ENCODE results near the gene TBC1D9.

The TBC1D9 gene

DNA sequence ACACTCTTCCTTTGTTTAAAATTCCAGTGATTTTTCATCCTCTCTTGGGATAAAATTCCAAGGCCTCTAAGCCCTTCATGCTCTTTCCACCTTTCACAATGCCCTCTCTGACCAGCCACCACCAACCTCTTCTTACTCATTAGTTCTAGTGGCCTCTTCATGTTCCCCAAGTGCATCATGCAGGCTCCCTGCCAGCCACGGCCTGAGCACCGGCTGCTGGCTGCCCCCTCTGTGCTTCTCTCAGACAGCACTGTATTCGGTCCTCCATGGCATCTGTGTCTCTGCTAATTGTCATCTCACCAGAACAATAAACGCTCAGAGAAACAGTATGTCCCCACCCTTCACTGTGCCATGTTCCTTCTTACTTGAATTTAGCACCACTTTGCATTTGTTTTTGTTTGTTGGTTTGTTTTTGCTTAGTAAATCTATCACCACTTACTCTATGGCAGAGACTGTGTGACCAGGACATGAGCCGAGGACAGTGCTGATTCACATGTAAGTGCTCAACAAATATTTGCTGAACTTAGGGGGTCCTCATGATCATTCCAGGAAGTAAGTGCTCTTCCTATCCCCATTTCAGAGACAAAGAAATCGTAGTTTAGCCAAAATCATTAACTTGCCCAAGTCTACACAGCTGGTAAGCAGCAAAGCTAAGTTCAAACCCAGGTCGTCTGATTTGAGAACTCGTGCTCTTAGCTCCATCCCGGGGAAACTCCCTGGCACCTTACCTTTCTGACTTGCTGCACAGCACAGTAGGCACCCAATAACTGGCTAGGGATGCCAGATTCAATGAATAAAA lies 110.4 kb downstream of the TBC1D9 start:
- DNase-seq (ENCODE audit: low spot score) = no peak

DNA sequence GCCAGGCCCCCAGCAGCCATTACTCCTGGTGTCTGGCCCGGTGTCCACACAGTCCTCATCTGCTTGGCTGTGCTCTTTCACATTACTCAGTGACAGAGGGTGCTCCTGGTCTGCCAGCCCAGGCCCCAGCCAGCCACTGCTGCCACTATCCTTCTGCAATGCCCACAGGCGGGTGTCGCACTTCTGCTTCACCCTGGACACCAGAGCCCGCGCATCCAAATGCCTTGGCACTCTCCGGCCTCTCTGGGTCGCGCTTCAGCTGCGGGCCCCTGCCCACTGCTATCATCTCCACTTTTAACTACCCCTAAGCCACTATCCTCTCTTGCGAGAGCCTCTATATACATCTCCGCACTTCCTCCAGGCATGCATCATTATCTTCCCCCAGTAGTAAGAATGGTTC lies 111.0 kb downstream of the TBC1D9 start:
- DNase-seq (ENCODE audit: low spot score) = no peak

DNA sequence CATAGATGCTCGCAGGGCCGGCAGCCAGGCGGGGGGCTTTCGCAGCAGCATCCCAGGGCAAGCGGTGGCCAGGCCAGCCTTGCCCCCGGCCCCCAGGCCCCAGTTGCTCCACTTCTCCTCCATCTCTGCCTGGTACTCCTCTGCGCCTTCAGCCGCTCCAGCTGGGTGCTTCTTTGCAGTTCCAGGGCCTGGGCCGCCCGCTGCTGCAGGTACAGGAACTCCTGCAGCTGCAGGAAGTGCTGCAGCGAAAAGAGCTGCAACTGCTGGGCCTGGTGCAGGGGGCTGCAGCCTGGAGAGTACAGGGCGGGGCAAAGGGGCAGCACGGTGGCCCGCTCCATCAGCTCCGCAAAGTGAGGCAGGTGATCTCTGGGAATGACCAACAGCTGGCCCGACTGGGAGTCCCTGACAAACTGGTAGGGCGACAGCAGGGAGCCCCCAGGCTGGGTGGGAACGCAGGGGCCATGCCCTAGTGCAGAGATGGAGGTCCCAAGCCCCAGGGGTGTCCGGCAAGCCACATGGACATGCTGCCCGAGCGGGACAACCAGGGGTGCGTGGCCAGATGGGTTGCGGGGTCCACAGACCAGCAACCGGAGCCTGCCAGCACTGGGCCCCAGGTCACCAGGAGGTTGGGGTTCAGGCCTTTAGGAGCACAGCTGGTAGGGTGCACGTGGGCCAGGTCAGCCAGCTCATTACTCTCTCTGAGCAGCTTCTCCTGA lies 111.6 kb downstream of the TBC1D9 start:
- DNase-seq (ENCODE audit: low spot score) = no peak

DNA sequence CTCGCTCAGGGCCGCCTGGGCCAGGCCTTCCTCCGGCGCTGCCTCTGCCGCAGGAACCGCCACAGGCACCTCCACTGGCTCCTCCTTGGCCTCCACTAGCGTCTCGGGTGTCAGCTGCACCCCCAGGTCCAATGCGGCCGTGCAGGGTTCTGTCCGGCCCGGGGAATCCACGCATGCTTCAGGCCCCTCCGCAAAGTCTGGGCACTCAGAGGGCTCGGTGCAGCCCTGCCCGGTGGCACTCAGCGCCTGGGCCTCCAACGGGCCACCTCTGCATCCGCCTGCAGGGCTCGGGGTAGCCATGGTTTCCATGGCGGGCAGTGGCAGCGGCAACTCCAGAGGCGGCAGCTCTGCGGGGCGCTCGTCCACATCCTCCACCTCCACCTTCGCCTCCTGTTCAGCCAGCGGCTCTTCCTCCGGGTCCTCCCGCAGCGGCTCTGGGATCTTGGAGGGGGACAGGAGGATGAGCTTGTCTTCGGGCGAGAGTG lies 112.6 kb downstream of the TBC1D9 start:
- DNase-seq (ENCODE audit: low spot score) = no peak

DNA sequence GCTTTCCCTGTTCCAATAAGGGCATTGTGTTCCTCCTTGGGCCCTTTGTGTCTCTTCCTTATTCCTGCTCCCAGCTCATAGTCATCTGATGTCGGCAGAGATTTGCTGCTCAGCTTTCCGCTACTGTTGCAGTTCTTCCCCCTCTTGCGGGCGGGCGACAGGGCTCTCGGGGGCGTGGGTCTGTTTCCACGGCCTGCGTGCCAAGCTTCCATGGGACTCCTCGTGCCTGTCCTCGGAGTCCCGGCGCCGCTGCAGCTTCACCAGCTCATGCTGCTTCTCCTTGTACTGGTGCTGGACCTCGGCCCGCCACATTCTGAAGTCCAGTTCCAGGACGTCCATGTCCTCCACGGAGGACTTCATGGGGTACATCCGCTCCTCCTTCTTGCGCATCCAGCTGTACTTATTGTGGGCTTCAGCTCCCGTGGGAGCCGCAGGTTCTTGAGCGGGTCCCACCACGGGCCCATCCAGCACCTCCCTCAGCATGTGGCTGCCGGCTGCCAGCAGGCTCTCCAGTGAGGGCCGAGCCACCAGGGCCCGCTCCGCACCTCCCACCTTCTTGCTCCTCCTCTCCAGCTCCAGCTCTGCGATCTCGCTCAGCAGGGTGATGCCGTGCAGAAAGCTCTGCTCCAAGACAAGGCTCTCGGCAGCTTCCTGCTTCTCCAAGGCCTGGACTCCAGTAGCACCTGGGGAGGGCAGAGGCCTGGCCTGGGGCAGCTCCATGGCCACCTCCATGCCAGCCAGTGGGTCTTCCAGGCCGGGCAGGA lies 113.3 kb downstream of the TBC1D9 start:
- DNase-seq (ENCODE audit: low spot score) = no peak

DNA sequence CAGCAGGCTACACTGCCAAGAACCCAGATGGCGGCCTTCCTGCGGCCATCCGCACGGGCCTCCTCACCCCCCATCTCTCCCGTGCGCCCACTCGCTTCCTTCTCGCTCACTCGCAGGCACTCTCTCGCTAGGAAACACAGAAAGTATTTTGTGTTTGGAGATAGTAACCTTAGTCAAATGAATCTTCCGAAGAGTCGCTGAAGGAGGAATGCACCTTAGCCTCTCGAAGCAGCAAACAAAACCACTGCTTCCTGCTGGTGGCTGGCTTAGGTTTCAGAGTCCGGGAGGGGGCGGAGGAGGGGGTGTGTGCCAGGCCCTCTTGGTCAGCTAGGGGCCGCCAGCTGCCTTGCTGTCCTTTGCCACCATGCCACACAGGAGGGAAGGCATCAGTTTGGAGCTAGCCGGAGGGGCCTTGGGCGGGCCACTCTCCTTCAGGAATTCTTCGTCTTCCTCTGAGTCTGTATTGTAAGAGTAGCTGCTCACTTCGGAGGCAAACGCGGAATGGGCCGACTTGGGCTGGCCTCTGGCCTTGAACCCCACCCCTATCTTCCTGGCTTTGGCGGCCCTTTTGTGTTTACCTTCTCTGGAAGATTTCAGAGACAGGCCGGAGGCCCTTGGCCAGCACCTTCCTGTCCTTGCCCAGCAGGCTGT lies 114.3 kb downstream of the TBC1D9 start:
- DNase-seq (ENCODE audit: low spot score) = no peak

DNA sequence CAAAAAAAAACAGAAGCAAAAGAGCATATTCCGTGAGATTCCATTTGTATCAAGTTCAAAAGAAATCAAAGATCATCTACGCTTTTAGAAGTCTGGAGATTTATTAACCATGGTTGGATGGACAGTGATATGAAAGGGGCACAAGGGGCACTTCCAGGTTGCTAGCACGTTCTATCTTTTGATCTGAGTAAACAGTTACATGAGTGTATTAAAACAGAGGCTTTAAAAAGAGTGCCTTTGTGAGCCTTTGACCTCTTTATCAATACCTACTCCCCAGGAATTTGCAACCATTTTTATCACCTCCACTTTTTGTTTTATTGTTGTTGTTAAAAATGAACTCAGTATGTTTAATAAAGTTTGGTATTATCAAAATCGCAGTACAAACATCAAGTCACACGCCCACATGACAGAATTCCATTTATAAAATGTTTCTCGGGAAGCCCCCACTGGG lies 115.1 kb downstream of the TBC1D9 start:
- no peak for DNase-seq (ENCODE audit: low spot score)

DNA sequence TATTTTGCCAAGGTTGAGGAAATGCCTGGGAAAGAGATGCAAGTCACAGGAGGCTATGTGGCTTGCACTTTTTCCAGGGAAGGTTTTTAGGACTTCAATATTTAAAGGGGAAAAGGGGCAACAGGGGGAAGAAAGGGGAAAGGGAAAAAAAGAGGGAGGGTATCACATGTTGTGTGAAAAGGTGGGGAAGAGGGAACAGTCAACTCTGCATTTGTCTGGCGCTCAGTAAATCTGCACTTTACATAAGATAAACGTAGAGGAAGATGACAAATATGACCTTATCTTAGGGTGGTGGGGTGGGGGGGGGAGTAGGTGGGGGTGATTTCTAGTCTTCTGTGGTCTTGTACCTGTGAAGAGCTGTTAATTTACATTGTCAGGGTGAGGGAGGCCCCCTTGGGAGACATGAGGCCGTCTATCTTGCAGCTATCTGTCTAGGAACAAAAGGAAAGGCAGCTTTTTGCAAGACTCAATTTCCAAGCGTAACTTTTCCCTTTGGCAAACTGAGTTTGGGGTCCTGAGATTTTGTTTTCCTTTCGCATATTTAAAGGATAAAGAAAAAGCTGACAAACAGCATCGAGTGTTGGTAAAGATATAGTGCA lies 115.9 kb downstream of the TBC1D9 start:
- no peak for DNase-seq (ENCODE audit: low spot score)

DNA sequence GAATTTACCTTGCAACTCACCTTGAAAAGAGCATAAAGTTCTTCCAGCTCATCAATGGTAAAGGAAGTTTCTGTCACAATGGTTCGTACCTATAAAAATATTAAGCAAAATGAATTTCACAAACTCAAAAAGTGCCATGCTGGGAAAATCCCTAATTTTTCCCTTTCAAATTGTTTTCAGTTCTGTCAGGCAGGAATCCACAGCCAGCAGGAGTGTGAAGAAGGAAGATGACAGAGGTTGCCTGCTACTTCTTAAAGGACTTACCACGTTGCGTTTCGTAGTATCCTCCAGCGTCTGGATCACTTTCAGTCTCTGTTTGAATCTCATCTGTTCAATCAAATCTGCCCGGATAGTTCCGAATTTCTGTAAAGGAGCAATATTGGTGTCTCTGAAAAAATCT lies 117.1 kb downstream of the TBC1D9 start:
- no peak for DNase-seq (ENCODE audit: low spot score)

DNA sequence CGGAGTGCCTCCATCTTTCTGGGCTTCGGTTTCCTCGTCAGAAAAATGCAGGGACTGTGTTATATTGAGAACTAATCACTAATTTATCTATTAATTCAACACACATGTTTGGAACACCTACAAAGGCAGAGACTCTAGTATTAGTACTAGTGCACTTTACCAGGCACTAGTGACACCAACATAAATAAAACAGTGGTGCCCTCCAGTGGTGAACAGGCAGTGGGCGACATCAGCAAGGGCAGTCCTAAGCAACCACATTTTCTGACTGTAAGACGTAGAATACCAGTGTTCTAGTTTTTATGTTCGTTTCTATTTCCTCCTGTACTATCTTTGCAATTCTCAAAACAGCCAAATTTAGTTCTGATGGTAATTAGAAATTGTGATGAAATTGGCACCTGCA lies 118.3 kb downstream of the TBC1D9 start:
- peak; percentile 11 for DNase-seq (ENCODE audit: low spot score)

DNA sequence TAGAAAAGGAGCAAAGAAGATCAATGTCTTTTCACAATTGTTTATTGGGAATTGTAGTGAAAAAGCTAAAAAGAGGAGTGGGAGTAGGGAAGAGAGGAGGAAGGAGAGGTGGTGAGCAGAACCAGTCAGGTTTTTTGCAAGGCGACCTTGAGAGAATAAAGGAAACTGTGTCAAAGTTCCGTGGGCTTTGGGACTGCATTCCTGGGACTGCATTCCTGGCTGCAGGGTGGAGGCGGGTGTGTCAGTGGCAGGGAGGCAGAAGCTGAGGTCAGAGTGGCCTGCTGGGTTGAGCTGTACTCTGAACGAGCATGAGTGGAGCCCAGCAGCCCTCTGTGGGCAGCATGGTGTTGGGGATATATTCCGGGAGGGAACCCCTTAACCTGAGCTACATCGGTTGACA lies 120.6 kb downstream of the TBC1D9 start:
- no peak for DNase-seq (ENCODE audit: low spot score)

DNA sequence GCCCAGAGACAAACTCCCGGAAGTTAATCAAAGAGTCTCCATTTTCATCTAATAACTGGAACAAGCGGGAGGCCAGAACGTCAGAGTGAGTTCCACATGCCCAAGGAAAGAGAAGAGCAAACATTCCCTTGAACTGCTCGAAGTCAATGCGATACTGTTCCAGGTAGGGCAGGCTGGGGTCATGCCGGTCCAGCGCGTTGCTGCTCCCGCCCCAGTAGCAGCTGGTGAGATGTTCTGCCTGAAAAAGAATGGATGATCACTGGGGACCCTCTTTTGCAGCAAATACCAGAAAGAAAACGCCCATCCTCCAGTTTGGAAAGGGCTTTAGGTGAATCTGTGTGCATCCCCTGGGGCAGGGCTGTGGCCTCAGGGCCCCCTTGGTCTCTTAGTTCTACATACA lies 122.2 kb downstream of the TBC1D9 start:
- DNase-seq (ENCODE audit: low spot score) = no peak

DNA sequence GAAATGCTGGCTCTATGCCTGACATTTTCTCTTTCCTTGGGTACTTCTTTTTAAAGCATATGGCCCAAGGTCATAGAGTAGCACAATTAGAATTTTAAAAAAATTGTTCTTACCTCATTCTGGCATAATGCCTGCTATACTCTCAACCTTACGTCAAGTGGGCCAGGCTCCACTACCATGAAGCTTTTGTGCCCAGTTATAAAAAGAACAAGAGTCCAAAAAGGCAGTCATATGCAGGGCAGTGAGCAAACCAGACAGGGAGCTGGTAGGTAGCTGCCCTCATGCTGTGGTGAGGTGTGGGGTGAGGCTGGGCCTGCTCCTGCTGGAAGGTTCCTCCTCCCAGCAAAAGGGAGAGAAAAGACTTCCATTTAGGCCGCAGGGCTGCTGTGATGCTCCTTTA lies 123.1 kb downstream of the TBC1D9 start:
- no peak for DNase-seq (ENCODE audit: low spot score)

DNA sequence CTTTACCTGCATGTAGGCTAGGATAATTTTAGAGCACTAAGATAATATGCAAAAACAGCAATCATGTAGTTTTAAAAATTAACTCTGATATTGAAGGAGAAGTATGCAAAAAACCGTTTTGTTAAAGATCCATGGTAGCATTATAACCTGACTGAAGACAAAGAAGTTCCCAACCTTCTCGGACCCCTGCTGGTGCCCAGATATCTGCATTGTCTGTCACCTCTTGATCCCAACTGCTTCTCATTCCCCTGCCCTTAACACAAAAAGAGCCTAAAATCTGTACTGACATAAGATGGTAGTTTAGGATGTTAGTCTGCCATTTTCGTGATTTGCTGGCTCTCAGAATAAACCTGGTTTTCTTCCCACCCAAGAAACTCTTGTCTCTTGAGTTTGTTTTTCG lies 125.9 kb downstream of the TBC1D9 start:
- DNase-seq (ENCODE audit: low spot score) = no peak

DNA sequence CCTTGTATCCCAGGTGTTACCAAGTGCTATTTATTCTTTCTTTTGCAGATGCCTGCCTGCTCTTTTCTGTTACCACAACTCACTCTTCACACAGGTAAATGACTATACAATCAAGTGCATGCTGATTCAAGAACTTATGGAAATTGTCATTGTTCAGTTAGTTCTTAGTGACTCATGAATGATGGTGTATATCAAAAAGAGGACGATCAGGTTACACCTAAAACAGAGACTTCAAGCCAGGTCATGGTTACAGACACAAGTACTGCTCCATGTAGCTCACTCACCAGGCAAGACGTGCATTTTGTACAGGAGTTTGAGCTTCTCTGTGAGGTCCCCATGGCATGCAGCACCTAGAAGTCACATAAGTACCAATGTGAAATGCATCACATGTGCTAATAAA lies 128.2 kb downstream of the TBC1D9 start:
- DNase-seq (ENCODE audit: low spot score) = no peak

DNA sequence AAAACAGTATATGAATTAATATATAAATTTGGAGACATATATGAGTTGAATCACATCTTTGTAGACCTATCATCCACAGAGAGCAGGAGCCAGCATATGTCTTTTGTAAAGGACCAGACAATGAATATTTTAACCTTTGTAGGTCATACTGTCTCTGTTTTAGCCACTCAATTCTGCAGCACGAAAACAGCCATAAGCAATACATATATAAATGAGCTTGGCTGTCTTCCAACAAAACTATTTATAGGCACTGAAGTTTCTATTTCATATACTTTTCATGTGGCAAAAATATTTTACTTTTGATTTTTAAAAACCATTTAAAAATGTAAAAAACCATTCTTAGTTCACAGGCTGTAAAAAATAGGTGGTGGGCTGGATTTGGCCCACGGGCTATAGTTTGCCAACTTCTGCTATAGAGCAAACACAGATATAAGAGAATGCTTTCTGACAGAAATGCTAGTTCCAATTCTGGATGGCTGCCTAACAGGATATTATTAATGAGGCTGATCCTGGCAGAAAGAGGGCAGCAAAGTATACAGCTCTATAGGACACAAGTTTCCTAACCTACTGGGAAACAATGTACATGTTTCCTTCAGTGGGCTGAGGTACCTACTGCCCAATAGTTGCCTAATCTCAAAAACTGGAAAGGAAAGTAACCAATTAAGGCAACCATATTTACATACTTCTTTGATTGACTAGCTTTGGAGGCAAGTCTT lies 129.4 kb downstream of the TBC1D9 start:
- no peak for DNase-seq (ENCODE audit: low spot score)

DNA sequence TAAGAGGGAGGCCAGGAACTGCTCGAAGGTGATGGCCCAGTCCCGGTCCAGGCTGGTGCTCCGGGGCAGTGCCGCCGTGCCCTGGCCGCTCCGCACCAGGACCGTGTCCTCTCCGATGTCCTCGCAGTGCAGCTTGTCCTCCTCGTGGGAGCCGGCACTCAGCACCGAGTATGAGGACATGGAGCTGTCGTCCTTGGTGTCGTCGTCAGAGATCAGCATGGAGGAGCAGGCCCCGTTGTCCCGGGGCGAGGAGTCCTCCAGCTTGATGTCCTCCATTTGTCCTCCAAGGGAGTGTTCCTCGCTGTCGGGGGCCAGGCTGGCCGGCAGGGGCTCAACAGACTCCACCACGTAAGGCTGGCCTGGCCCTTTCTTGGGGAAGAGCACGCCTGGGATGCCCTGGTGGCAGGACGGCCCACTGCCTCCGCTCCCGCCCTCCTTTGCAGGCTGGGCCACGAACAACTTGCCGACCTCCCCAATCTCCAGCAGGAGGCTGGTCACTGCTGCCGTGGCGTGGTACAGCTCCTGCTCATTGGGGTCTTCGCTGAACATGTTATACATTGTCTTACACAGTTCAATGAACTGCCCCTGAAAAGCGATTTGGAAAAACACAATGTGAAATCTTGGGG lies 133.7 kb downstream of the TBC1D9 start:
- DNase-seq (ENCODE audit: low spot score) = no peak

DNA sequence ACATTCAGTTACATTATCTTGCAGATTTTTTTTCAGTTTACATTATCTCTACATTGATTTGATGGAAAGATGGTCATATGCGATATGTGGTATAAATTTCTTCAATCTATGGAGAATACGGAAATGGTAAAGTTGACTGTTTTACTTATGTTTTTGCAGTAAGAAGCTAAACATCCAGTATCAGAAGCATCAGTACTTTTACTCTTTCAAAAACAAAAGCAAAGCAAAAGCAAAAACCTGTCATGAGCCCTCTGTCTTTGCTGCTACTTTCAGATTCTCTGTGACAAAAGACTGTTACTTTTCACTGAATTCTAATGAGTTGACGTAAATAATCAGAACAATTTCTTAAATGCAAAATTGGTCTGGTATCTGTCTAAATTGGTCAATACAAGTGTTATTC lies 135.0 kb downstream of the TBC1D9 start:
- DNase-seq (ENCODE audit: low spot score) = no peak

DNA sequence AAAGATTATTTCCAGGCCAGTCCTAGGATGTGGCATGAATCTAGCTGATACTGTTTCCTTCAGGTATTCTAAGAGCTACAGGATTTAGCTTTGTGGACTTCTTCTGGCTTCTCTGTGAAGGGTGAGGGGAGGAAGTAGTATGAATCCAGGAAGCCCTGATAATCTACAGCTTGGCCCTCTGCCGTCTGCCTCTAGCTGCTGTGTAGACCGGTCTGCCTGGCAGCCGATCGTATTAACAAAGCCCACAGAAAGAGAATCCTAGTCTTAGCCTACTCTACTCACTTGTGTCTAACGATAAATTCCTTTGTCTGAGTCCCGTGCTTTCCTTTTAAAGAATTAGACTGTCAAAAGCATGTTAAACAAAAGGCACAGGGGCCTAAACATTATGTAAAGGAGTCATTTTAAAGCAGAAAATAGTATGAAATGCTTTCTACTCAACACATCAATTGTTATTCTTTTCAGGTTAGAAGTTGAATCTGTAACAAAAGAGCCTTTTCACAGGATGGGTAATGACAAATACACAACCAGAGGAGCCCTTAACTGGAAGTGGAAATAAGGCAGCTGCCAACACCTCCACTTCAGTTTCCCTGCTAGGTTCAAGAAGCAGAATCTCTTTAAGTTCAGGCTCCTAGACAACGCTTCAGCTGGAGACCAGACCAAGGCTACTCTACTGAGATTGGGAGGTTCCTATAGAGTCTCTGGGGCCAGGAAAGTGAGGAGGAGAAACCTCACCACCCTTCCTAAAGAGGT lies 138.5 kb downstream of the TBC1D9 start:
- no peak for DNase-seq (ENCODE audit: low spot score)

DNA sequence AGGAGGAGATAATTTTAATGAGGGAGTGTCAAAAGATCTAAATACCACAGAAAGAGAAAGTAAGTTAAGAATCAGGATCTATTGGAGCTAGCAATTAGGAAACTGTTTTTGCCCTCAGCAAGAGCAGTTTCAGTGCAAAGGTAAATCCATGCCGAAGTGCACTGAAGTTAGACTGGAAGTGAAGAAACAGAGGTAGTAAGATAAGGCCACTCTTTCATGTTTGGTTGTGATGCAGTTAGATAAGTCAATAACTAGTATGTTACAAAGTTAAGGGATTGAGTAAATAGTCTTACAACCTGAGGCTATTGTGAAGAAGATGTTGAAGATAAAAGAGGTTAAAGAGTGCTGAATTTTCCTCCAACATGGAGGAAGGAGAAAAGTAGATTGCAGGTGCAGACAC lies 140.7 kb downstream of the TBC1D9 start:
- no peak for DNase-seq (ENCODE audit: low spot score)
